DOHH2 (cell line): ENCODE results near the gene IFI27L1.

Experiments used
- CTCF ChIP-seq: fragments of 200-600 bp; sonication (generic); IDR thresholded peaks from one replicate; pipeline ENCODE4 v1.5.1; 2014; ENCODE audit warnings: antibody characterized with exemption, mild to moderate bottlenecking, low read depth, low read length; ENCODE audit not compliant: poor library complexity, severe bottlenecking
- EZH2phosphoT487 ChIP-seq: fragments of 200-600 bp; sonication (generic); IDR thresholded peaks from 2 replicates; pipeline ENCODE4 v1.6.1; 2017; ENCODE audit warnings: borderline replicate concordance, mild to moderate bottlenecking, antibody characterized with exemption, low read length, moderate library complexity, mixed read lengths

- TF ChIP-seq CTCF (no peak), EZH2phosphoT487 (no peak)
Measured at GRCh38 chr14:94045101-94045500, 36.0 kb upstream of the IFI27L1 start.
